ENCODE measurements around the gene GFOD1.

GRCh38 chr6:13421425-13422059, 65.9 kb downstream of the GFOD1 start:
- TF ChIP-seq POLR2A (IDR thresholded peaks at IDR 0.05) = no peak
- no peak for TF ChIP-seq CTCF (IDR thresholded peaks at IDR 0.05 in 8 of 11, conservative IDR thresholded peaks at IDR 0.05 in 3 of 11)
